Measurements from ENCODE around the gene PCDHGA1.
"Not testable (repeated sequence)": the region's sequence is repeated elsewhere in the genome, so short reads cannot be mapped to it uniquely, and the experiment has no call there.

PCDHGA1 gene

DNA sequence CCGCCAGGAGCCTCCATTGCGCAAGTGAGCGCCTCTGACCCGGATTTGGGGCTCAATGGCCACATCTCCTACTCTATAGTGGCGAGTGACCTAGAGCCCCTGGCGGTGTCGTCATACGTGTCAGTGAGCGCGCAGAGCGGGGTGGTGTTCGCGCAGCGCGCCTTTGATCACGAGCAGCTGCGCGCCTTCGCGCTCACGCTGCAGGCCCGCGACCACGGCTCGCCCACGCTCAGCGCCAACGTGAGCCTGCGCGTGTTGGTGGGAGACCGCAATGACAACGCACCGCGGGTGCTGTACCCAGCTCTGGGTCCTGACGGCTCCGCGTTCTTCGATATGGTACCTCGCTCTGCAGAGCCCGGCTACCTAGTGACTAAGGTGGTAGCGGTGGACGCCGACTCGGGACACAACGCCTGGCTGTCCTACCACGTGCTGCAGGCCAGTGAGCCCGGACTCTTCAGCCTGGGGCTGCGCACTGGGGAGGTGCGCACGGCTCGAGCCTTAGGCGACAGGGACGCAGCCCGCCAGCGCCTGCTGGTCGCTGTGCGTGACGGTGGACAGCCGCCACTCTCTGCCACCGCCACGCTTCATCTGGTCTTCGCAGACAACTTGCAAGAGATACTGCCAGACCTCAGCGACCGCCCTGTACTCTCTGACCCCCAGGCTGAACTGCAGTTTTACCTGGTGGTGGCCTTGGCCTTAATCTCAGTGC, 79.4 kb downstream of the PCDHGA1 start:
- no peak for DNase-seq (ENCODE audit: low spot score)

DNA sequence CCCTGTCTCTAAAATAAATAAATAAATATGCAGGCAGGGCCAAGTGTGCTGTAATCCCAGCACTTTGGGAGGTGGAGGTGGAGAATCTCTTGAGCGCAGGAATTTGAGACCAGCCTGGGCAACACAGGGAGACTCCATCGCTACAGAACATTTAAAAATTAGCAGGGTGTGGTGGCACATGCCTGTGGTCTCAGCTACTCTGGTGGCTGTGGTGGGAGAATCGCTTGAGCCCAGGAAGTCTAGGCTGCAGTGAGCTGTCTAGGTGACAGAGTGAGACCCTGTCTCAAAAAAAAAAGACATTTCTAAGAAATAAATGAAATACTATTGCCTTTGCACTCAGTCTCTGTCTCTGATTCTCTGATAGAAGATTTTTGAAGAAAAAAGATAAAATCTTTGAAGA, 81.3 kb downstream of the PCDHGA1 start:
- no peak for DNase-seq (ENCODE audit: low spot score)

DNA sequence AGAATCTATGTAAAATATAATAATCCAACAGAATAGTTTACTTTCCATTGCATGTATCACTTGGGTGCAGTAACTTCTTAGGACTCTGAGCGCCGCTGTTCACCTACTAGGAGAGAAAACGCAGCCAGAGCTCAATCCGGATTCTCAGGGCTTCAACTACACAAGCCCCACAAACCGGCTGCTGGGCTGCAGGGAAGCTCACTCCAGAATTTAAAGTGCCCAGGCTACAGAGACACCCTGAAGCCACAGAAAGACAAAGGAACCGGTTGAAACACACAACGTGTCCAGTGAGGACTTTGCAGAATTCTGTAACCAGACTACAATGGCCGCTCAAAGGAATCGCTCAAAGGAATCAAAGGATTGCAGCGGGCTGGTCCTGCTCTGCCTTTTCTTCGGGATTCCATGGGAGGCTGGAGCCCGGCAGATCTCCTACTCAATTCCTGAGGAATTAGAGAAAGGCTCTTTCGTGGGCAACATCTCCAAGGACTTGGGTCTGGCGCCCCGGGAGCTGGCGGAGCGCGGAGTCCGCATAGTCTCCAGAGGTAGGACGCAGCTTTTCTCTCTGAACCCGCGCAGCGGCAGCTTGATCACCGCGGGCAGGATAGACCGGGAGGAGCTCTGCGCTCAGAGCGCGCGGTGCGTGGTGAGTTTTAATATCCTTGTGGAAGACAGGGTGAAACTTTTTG, 82.7 kb downstream of the PCDHGA1 start, which contains the start of gene PCDHGA10:
TSS of gene PCDHGA10 (plus strand) at position 134 of the 686 bp plus-strand sequence. CDS start at position 323, 189 bp downstream.
- DNase-seq (ENCODE audit: low spot score): peak; percentile 45

DNA sequence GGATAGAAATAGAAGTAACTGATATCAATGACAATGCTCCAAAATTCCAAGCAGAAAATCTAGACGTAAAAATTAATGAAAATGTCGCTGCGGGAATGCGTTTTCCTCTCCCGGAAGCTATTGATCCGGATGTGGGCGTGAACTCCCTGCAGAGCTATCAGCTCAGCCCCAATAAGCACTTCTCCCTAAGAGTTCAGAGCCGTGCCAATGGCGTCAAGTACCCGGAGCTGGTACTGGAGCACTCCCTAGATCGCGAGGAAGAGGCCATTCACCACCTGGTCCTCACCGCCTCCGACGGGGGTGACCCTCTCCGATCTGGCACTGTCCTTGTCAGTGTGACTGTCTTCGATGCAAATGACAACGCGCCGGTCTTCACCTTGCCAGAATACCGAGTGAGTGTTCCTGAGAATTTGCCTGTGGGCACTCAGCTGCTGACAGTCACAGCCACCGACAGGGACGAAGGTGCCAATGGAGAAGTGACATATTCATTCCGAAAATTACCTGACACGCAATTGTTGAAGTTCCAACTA, 83.3 kb downstream of the PCDHGA1 start:
- DNase-seq (ENCODE audit: low spot score): no peak

DNA sequence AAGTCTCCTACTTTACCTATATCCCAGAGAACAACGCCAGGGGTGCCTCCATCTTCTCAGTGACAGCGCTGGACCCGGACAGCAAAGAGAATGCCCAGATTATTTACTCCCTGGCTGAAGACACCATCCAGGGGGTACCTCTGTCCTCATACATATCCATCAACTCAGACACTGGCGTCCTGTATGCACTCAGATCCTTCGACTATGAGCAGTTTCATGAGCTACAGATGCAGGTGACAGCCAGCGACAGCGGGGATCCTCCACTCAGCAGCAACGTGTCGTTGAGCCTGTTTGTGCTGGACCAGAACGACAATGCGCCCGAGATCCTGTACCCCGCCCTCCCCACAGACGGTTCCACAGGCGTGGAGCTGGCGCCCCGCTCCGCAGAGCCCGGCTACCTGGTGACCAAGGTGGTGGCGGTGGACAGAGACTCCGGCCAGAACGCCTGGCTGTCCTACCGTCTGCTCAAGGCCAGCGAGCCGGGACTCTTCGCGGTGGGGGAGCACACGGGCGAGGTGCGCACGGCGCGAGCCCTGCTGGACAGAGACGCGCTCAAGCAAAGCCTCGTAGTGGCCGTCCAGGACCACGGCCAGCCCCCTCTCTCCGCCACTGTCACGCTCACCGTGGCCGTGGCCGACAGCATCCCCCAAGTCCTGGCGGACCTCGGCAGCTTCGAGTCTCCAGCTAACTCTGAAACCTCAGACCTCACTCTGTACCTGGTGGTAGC, 84.4 kb downstream of the PCDHGA1 start:
- DNase-seq (ENCODE audit: low spot score): not testable (repeated sequence)

DNA sequence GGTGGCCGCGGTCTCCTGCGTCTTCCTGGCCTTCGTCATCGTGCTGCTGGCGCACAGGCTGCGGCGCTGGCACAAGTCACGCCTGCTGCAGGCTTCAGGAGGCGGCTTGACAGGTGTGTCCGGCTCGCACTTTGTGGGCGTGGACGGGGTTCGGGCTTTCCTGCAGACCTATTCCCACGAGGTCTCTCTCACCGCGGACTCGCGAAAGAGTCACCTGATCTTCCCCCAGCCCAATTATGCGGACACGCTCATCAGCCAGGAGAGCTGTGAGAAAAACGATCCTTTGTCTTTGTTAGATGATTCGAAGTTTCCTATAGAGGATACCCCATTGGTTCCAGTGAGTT, 84.9 kb downstream of the PCDHGA1 start:
- not testable (repeated sequence) for DNase-seq (ENCODE audit: low spot score)

DNA sequence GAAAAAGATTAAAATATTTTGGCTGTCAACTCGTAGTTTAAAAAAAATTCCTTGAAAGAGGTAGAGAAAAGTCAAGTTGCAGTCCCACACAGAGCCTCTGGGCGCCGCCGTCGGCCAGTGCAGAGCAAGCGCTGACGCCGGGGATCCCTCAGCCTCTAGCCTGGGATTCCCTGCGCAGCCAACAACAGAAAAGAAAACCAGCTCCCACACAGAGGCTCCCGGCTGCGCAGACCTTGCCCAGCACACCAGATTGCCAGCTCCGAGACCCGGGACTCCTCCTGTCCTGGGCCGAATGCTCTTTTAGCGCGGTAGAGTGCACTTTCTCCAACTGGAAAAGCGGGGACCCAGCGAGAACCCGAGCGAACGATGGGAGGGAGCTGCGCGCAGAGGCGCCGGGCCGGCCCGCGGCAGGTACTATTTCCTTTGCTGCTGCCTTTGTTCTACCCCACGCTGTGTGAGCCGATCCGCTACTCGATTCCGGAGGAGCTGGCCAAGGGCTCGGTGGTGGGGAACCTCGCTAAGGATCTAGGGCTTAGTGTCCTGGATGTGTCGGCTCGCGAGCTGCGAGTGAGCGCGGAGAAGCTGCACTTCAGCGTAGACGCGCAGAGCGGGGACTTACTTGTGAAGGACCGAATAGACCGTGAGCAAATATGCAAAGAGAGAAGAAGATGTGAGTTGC, 87.3 kb downstream of the PCDHGA1 start, which contains the start of gene PCDHGB7:
TSS of gene PCDHGB7 (plus strand) at position 184 of the 679 bp plus-strand sequence. CDS start at position 367, 183 bp downstream.
- peak; percentile 73 for DNase-seq (ENCODE audit: low spot score)

DNA sequence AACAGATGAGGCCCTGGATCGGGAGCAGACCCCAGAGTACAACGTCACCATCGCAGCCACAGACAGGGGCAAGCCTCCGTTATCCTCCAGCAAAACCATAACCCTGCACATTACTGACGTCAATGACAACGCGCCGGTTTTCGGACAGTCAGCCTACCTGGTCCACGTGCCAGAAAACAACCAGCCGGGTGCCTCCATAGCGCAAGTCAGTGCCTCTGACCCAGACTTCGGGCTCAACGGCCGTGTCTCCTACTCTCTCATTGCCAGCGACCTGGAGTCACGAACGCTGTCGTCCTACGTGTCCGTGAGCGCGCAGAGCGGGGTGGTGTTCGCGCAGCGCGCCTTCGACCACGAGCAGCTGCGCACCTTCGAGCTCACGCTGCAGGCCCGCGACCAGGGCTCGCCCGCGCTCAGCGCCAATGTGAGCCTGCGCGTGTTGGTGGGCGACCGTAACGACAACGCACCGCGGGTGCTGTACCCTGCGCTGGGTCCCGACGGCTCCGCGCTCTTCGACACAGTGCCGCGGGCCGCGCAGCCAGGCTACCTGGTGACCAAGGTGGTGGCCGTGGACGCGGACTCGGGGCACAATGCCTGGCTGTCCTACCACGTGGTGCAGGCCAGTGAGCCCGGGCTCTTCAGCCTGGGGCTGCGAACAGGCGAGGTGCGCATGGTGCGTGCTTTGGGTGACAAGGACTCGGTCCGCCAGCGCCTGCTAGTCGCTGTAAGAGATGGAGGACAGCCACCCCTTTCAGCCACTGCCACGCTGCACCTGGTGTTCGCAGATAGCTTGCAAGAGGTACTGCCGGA, 89.0 kb downstream of the PCDHGA1 start:
- no peak for DNase-seq (ENCODE audit: low spot score)

DNA sequence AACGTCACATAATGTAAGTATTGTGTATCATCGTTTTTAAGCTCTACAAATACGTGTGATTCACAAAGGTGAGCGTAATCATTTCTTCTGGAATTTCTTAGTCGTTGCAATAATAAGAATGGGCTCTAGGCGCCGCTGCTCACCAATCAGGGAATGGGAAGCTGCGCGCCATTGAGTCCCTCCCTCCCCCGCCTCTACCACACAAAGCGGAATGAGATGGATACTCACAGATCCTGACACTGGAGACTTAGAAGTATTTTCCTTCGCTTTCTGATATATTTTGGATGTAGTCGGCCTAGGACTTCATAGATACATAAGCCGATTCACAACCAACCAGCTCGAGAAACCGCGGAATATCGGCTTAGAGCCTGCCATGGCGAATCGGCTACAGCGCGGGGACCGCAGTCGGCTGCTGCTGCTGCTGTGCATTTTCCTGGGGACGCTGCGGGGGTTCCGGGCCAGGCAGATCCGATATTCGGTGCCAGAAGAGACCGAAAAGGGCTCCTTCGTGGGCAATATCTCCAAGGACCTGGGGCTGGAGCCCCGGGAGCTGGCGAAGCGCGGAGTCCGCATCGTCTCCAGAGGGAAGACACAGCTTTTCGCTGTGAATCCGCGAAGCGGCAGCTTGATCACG, 90.7 kb downstream of the PCDHGA1 start, which contains the start of gene PCDHGA11:
TSS of gene PCDHGA11 (plus strand) at position 197 of the 634 bp plus-strand sequence. CDS start at position 374, 177 bp downstream.
- DNase-seq (ENCODE audit: low spot score): no peak

DNA sequence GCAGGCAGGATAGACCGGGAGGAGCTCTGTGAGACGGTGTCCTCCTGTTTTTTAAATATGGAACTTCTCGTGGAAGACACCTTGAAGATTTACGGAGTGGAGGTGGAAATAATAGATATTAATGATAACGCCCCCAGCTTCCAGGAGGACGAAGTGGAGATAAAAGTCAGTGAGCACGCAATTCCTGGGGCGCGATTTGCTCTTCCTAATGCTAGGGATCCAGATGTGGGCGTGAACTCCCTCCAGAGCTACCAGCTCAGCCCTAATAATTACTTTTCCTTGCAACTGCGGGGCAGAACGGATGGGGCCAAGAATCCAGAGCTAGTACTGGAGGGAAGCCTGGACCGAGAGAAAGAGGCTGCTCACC, 91.2 kb downstream of the PCDHGA1 start:
- DNase-seq (ENCODE audit: low spot score): no peak

DNA sequence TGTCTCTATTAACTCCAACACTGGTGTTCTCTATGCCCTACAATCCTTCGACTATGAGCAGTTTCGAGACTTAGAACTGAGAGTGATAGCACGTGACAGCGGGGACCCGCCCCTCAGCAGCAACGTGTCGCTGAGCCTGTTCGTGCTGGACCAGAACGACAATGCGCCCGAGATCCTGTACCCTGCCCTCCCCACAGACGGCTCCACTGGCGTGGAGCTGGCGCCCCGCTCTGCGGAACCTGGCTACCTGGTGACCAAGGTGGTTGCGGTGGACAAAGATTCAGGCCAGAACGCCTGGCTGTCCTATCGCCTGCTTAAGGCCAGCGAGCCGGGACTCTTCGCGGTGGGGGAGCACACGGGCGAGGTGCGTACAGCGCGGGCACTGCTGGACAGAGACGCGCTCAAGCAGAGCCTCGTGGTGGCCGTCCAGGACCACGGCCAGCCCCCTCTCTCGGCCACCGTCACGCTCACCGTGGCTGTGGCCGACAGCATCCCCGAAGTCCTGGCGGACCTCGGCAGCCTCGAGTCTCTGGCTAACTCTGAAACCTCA, 92.5 kb downstream of the PCDHGA1 start:
- no peak for DNase-seq (ENCODE audit: low spot score)

DNA sequence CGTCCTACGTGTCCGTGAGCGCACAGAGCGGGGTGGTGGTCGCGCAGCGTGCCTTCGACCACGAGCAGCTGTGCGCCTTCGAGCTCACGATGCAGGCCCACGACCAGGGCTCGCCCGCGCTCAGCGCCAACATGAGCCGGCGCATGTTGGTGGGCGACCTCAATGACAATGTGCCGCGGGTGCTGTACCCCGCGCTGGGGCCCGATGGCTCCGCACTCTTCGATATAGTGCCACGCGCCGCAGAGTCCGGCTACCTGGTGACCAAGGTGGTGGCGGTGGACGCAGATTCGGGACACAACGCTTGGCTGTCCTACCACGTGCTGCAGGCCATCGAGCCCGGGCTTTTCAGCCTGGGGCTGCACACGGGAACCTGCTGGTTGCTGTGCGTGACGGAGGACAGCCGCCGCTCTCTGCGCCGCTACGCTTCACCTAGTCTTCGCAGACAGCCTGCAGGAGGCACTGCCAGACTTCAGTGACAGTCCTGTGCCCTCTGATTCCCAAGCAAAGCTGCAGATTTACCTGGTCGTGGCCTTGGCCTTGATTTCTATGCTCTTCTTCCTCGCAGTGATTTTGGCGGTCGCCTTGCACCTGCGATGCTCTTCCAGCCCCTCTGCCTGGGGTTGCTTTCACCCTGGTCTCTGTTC, 97.6 kb downstream of the PCDHGA1 start:
- DNase-seq (ENCODE audit: low spot score): no peak

DNA sequence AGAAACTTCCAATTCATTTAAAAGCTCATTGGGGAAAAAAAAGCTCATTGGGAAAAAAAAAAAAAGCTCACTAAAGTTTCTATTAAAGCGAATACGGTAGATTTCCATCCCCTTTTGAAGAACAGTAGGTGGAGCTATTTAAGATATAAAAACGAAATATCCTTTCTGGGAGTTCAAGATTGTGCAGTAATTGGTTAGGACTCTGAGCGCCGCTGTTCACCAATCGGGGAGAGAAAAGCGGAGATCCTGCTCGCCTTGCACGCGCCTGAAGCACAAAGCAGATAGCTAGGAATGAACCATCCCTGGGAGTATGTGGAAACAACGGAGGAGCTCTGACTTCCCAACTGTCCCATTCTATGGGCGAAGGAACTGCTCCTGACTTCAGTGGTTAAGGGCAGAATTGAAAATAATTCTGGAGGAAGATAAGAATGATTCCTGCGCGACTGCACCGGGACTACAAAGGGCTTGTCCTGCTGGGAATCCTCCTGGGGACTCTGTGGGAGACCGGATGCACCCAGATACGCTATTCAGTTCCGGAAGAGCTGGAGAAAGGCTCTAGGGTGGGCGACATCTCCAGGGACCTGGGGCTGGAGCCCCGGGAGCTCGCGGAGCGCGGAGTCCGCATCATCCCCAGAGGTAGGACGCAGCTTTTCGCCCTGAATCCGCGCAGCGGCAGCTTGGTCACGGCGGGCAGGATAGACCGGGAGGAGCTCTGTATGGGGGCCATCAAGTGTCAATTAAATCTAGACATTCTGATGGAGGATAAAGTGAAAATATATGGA, 100.2 kb downstream of the PCDHGA1 start, which contains the start of gene PCDHGA12:
TSS of gene PCDHGA12 (plus strand) at position 176 of the 782 bp plus-strand sequence. CDS start at position 429, 253 bp downstream.
- no peak for DNase-seq (ENCODE audit: low spot score)

DNA sequence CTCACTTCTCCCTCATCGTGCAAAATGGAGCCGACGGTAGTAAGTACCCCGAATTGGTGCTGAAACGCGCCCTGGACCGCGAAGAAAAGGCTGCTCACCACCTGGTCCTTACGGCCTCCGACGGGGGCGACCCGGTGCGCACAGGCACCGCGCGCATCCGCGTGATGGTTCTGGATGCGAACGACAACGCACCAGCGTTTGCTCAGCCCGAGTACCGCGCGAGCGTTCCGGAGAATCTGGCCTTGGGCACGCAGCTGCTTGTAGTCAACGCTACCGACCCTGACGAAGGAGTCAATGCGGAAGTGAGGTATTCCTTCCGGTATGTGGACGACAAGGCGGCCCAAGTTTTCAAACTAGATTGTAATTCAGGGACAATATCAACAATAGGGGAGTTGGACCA, 101.0 kb downstream of the PCDHGA1 start:
- DNase-seq (ENCODE audit: low spot score): no peak

DNA sequence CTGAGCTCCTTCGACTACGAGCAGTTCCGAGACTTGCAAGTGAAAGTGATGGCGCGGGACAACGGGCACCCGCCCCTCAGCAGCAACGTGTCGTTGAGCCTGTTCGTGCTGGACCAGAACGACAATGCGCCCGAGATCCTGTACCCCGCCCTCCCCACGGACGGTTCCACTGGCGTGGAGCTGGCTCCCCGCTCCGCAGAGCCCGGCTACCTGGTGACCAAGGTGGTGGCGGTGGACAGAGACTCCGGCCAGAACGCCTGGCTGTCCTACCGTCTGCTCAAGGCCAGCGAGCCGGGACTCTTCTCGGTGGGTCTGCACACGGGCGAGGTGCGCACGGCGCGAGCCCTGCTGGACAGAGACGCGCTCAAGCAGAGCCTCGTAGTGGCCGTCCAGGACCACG, 102.0 kb downstream of the PCDHGA1 start:
- DNase-seq (ENCODE audit: low spot score): not testable (repeated sequence)

DNA sequence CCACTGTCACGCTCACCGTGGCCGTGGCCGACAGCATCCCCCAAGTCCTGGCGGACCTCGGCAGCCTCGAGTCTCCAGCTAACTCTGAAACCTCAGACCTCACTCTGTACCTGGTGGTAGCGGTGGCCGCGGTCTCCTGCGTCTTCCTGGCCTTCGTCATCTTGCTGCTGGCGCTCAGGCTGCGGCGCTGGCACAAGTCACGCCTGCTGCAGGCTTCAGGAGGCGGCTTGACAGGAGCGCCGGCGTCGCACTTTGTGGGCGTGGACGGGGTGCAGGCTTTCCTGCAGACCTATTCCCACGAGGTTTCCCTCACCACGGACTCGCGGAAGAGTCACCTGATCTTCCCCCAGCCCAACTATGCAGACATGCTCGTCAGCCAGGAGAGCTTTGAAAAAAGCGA, 102.4 kb downstream of the PCDHGA1 start:
- not testable (repeated sequence) for DNase-seq (ENCODE audit: low spot score)

DNA sequence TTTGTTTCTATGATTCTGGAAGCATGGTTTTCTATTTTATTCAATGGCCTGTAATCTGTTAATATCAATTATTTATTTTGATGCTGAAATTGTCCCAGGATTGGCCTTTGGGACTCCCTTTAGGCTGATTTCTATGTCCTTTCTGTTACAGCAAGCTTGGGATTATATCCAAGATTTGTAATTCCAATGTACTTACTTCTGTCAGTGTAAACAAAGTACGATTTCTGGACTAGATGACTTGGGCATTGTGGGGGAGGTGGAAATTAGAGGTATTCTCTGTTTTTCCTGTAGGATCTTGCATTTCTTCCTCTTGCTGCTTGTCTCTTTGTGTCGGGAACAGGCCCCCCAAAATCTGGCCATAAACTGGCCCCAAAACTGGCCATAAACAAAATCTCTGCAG, 103.7 kb downstream of the PCDHGA1 start:
- no peak for DNase-seq (ENCODE audit: low spot score)

DNA sequence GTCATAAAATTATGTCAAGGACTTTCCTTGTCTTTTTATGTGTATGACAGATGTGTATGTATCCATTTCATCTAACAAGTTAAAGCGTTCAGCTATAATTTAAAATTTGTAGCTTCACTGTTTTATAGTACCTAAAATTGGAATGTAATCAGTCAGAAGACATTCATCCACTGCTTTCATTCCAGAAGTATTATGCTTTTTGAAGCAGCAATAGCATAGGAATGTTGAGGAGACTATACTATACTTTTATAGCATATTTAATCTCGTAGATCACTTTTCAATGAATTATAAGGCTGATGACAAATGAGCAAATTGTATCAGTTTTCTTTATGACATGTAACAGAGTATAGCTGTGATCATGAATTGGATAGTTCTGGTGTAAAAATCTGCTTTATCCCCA, 106.9 kb downstream of the PCDHGA1 start:
- no peak for DNase-seq (ENCODE audit: low spot score)

Measured in cerebellar cortex (tissue), 1 donor.